ENCODE measurements around the gene MZT1.

Gene MZT1

GRCh38 chr13:72680353-72680752 is 47.1 kb downstream of the MZT1 start:
- DNase-seq (ENCODE audit: low spot score): no peak

GRCh38 chr13:72678312-72678711 is 49.1 kb downstream of the MZT1 start:
- DNase-seq (ENCODE audit: low spot score): no peak

GRCh38 chr13:72677431-72677830 is 50.0 kb downstream of the MZT1 start:
- peak; percentile 2 for DNase-seq (ENCODE audit: low spot score)

- no peak for DNase-seq (ENCODE audit: low spot score)
Measured at GRCh38 chr13:72666391-72666790, 61.0 kb downstream of the MZT1 start.

DNA sequence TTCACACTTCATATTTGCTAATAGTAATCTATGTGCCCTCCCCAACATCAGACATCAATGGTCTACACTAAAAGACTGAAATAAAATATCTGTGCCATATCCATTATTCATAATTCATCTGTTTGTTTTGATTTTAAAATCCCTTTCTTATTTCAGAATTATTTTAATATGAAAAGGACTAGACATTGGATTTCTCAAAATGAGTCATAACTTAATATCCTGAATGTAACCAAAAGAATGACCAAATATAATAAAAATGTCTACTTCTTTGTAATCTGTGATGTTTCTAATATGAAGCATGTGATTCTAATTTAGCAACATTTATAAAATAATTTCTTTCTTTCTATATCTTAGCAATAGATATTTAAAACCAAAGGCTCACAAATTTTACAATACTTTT is 64.9 kb downstream of the MZT1 start:
- no peak for DNase-seq (ENCODE audit: low spot score)
